DND-41 (cell line): ENCODE data around the gene ADK.

Source experiments
- ATAC-seq: fragments of 200-7000 bp; cut with Tn5 transposase; 3 replicates; pipeline ENCODE4 v1.9.1; 2021; ENCODE audit warnings: low read depth; ENCODE audit not compliant: insufficient read depth
- DNase-seq: peaks from one replicate; pipeline ENCODE4 v3.0.0-alpha.2; 2020
- H2AFZ ChIP-seq: 2 replicates; pipeline ENCODE4 v1.6.0; 2012; ENCODE audit warnings: low read depth, low read length
- H3K27ac ChIP-seq: 2 replicates; pipeline ENCODE4 v1.5.1; 2012; ENCODE audit warnings: low read length, inconsistent platforms
- H3K27me3 ChIP-seq: fragments of 200-600 bp; sonication (generic); 2 replicates; pipeline ENCODE4 v1.6.0; 2012; ENCODE audit warnings: low read length, mild to moderate bottlenecking, inconsistent platforms; ENCODE audit not compliant: insufficient read depth, poor library complexity
- H3K36me3 ChIP-seq: 2 replicates; pipeline ENCODE4 v1.5.1; 2012; ENCODE audit warnings: low read length, inconsistent platforms; ENCODE audit not compliant: insufficient read depth
- H3K4me1 ChIP-seq: 2 replicates; pipeline ENCODE4 v1.5.1; 2012; ENCODE audit warnings: mild to moderate bottlenecking, low read length; ENCODE audit not compliant: insufficient read depth
- H3K4me2 ChIP-seq: 2 replicates; pipeline ENCODE4 v1.6.0; 2012; ENCODE audit warnings: mild to moderate bottlenecking, moderate library complexity, low read length, inconsistent platforms; ENCODE audit not compliant: insufficient read depth
- H3K4me3 ChIP-seq, 2 experiments: fragments of 200-600 bp in 1 of 2; shearing (Covaris generic) in 1 of 2; 2 replicates each; pipeline ENCODE4 v1.5.1; 2012 to 2016; ENCODE audit warnings: inconsistent platforms in 2 of 2, low read length in 2 of 2, mild to moderate bottlenecking in 2 of 2, low read depth in 1 of 2, moderate library complexity in 1 of 2
- H3K79me2 ChIP-seq: 2 replicates; pipeline ENCODE4 v1.6.0; 2012; ENCODE audit warnings: low read length, inconsistent platforms; ENCODE audit not compliant: insufficient read depth
- H3K9ac ChIP-seq: 2 replicates; pipeline ENCODE4 v1.6.0; 2012; ENCODE audit warnings: low read depth, mild to moderate bottlenecking, inconsistent platforms, low read length, moderate library complexity
- H3K9me3 ChIP-seq: 2 replicates; pipeline ENCODE4 v1.5.1; 2012; ENCODE audit warnings: low read length, moderate library complexity, mild to moderate bottlenecking, inconsistent platforms; ENCODE audit not compliant: insufficient read depth, severe bottlenecking
- H4K20me1 ChIP-seq: 2 replicates; pipeline ENCODE4 v1.6.0; 2012; ENCODE audit warnings: low read length; ENCODE audit not compliant: insufficient read depth
- CTCF ChIP-seq: IDR thresholded peaks from 2 replicates; pipeline ENCODE4 v1.5.1; 2012; ENCODE audit warnings: borderline replicate concordance, low read length, moderate library complexity, mild to moderate bottlenecking; ENCODE audit not compliant: poor library complexity, severe bottlenecking; ENCODE audit errors: extremely low read depth
- EZH2 ChIP-seq: IDR thresholded peaks from 3 replicates; pipeline ENCODE4 v1.6.1; 2012; ENCODE audit warnings: borderline replicate concordance, low read depth, mild to moderate bottlenecking, moderate library complexity, low read length, inconsistent platforms; ENCODE audit not compliant: severe bottlenecking

The ADK gene

GRCh38 chr10:74307061-74307651 lies 156.1 kb downstream of the ADK start:
- Histone ChIP-seq H4K20me1 (no peaks in the 10 kb centered on the region), H3K4me3 (no peak overlapping the region), H3K36me3 (no peaks in the 10 kb centered on the region), H2AFZ (no peak overlapping the region), H3K27ac (no peak overlapping the region), H3K4me2 (no peak overlapping the region), H3K9ac (no peak overlapping the region), H3K4me1 (no peaks in the 10 kb centered on the region), H3K27me3 (no peaks in the 10 kb centered on the region), H3K9me3 (no peaks in the 10 kb centered on the region), H3K79me2 (no peaks in the 10 kb centered on the region)
- TF ChIP-seq CTCF: no peak
- TF ChIP-seq EZH2: no peak
- ATAC-seq (no peak), DNase-seq (no peak)

GRCh38 chr10:74310652-74311257 lies 159.7 kb downstream of the ADK start:
- Histone ChIP-seq H3K9me3 (no peaks in the 10 kb centered on the region), H3K4me2 (no peak overlapping the region), H3K4me1 (no peaks in the 10 kb centered on the region), H2AFZ (no peak overlapping the region), H3K79me2 (no peaks in the 10 kb centered on the region), H3K4me3 (no peak overlapping the region), H3K9ac (no peak overlapping the region), H3K27ac (no peak overlapping the region), H3K27me3 (no peaks in the 10 kb centered on the region), H4K20me1 (no peaks in the 10 kb centered on the region), H3K36me3 (no peaks in the 10 kb centered on the region)
- ATAC-seq (no peak), DNase-seq (no peak)
- TF ChIP-seq CTCF (no peak), EZH2 (no peak)

- no peak overlapping the region for H3K9ac ChIP-seq
These were observed 163.1 kb downstream of the ADK start for GRCh38 chr10:74314166-74314565.

More at GRCh38 chr10:74314166-74314565, 163.1 kb downstream of the ADK start:
- Histone ChIP-seq H3K27ac (no peak overlapping the region), H3K4me3 (no peak overlapping the region), H3K4me2 (no peak overlapping the region), H3K79me2 (no peaks in the 10 kb centered on the region), H3K36me3 (peaks cover 7% of the 10 kb centered on the region; the same call in 1 of the 2 replicates), H2AFZ (no peak overlapping the region), H4K20me1 (no peaks in the 10 kb centered on the region), H3K27me3 (no peaks in the 10 kb centered on the region), H3K4me1 (no peaks in the 10 kb centered on the region), H3K9me3 (peaks cover 5% of the 10 kb centered on the region)
- TF ChIP-seq CTCF (no peak), EZH2 (no peak)
- ATAC-seq (no peak), DNase-seq (no peak)
